Upper lobe of left lung (tissue), 4 donors: Measurements from ENCODE around the gene PLA2G2C.

Experiments
- CTCF ChIP-seq, 6 experiments: fragments of 450-650 bp in 4 of 6; fragments of 200-600 bp in 2 of 6; sonication (generic) in 2 of 6; IDR thresholded peaks; one replicate each; pipeline ENCODE4 v1.5.1; 2016 to 2019; ENCODE audit warnings: antibody characterized with exemption in 6 of 6
- EP300 ChIP-seq, 4 donors: sonication (generic); formaldehyde crosslinking; IDR thresholded peaks; one replicate each; pipeline ENCODE4 v1.5.1; 2017; ENCODE audit warnings: antibody characterized with exemption in 4 of 4, control low read depth in 2 of 4
- POLR2A ChIP-seq, 4 donors: fragments of 450-650 bp; IDR thresholded peaks; one replicate each; pipeline ENCODE4 v1.5.1; 2016 to 2017; ENCODE audit warnings: antibody characterized with exemption in 4 of 4, mild to moderate bottlenecking in 2 of 4
- POLR2AphosphoS5 ChIP-seq, 2 donors: sonication (generic); formaldehyde crosslinking; IDR thresholded peaks; one replicate each; pipeline ENCODE4 v1.5.1; 2017; ENCODE audit warnings: antibody characterized with exemption in 2 of 2

GRCh38 chr1:20174937-20175666, 11.2 kb downstream of the PLA2G2C start:
- TF ChIP-seq POLR2A (IDR thresholded peaks at IDR 0.05) = no peak
- TF ChIP-seq CTCF (IDR thresholded peaks at IDR 0.05) = no peak
- no peak for TF ChIP-seq EP300 (IDR thresholded peaks at IDR 0.05)
- TF ChIP-seq POLR2AphosphoS5 (IDR thresholded peaks at IDR 0.05) = no peak
